Renal cortex interstitium (tissue), 11 donors: ENCODE results near the gene SIMC1. TPM values are rescaled to one million over a fixed set of nuclear protein-coding genes. Genes with fewer than 3 reads are reported as not detected.
"Not testable (repeated sequence)": the region's sequence is repeated elsewhere in the genome, so short reads cannot be mapped to it uniquely, and the experiment has no call there.

ENCODE experiments used
- DNase-seq, 11 donors: peaks; one replicate each; pipeline ENCODE4 v3.0.0-alpha.2; 2013; ENCODE audit warnings: low read depth in 9 of 11, low spot score in 4 of 11; ENCODE audit errors: extremely low read depth in 1 of 11
- polyA plus RNA-seq, 3 donors: library from polyadenylated mRNA; unstranded; fragments of 120-200 nt; gene quantifications; one replicate each; pipeline ENCODE4 v1.2.1, GENCODE V29; 2013; ENCODE audit not compliant: insufficient read length in 3 of 3

The SIMC1 gene
- polyA plus RNA-seq, 3 donors, result 19.5 to 23.9 (median 20.9) TPM

DNA sequence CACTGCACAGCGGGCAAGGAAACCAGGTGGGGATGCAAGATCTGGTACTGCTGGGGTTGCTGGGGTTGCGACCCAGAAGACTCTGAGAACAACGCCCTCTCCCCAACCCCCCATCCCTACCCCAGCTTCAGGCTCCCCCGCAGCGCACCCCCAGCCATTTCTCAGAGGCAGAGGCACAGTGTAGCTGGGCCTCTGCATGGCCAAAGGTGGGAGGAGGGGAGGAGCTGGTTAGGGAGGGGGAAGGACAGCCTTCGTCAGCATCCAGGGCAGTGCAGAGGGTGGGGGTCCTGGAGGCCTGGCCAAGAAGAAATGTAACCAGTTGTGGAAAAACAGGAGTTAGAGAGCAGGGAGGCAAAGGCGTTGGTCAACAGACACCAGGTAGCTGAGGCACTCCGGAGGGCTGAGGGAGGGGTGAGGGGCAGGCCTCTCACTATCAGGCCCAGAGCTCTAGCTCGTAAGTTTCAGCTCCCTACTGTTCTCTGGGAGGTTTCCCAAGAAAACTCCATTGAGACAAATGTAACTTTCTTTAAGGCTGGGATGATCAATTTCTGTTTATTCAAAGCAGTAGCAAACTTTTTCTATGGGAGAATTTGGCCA is 38.3 kb upstream of the SIMC1 start:
- DNase-seq, result not testable (repeated sequence)

DNA sequence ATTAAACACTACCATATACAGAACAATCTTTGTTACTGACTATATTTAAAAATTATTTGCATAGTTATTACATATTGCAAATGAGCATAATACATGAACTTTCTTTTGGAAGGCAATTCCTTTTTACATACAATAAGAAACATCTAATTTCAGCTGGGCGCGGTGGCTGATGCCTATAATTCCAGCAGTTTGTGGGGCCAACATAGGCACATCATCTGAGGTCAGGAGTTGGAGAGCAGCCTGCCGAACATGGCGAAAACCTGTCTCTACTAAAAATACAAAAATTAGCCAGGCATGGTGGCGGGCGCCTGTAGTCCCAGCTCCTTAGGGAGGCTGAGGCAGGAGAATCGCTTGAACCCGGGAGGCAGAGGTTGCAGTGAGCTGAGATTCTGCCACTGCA is 36.4 kb upstream of the SIMC1 start:
- DNase-seq, result no peak

- no peak for DNase-seq
Observed at GRCh38 chr5:176203086-176203485, 35.1 kb upstream of the SIMC1 start.

DNA sequence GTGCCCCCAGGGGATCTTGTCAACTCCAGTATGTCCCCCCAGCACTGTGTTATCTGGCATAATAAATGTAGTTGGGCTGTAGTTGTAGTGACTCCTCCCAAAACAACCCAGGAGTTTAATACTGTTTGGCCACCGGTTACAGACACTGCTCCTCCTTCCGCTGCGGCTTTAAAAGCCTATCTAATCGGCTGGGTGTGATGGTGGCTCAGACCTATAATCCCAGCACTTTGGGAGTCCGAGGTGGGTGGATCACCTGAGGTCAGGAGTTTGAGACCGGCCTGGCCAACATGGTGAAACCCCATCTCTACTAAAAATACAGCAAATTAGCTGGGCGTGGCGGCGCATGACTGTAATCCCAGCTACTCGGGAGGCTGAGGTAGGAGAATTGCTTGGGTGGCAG is 34.7 kb upstream of the SIMC1 start:
- not testable (repeated sequence) for DNase-seq

DNA sequence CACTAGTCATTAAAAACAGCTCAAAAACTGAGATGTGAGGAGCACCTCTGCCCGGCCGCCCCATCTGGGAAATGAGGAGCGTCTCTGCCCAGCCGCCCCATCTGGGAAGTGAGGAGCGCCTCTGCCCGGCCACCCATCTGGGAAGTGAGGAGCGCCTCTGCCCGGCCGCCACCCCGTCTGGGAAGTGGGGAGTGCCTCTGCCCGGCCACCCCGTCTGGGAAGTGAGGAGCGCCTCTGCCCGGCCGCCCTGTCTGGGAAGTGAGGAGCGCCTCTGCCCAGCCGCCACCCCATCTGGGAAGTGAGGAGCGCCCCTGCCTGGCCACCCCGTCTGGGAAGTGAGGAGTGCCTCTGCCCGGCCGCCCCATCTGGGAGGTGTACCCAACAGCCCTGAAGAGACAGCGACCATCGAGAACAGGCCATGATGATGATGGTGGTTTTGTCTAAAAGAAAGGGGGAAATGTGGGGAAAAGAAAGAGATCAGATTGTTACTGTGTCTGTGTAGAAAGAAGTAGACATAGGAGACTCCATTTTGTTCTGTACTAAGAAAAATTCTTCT is 23.7 kb upstream of the SIMC1 start:
- DNase-seq, result not testable (repeated sequence)

DNA sequence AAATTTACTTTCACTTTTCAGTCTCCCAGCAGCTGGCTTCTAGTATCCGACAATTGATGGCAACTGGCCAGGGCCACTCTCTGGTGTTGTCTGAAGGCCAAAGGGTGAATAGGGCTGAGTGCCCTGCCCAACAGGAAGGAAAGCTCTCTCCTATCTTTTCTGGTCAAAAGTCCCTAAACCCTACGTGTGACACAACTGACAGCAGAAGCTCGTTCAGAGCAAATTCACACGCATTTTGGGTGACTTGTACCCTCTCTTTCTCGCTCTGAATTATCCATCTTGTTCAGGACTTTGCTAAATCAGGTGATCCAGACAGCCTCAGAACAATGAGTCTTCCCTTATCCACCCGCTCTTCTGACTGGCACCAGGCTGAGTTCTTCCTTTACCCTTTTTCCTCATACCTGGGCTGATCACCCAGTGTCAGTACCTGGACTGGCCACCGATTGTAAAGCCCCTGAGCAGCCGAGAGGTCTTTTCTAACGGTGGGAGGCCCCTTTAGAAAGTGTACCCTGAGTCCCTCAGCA is 21.8 kb upstream of the SIMC1 start:
- not testable (repeated sequence) for DNase-seq

GRCh38 chr5:176217188-176217729 is 21.0 kb upstream of the SIMC1 start:
- DNase-seq, result not testable (repeated sequence)

DNA sequence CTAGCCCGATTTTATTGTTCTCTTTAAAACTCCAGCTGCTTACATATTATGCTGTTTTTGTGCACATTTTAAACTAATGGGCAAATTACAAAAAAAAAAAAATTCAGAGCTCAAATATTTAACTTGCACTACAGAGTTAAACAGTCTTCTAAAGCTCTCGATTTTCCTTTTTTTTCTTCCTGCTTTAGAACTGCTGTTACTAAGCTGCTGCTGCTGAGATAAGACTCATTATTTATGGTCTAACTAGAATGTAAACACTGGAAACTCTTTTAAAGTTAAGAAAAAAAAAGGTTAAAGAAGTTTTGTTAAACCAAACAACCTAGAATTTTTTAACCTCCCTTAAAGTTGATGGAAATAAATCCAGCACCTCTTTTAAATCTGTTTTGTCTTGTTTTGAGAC is 20.5 kb upstream of the SIMC1 start:
- not testable (repeated sequence) for DNase-seq

GRCh38 chr5:176222006-176222405 is 16.2 kb upstream of the SIMC1 start:
- not testable (repeated sequence) for DNase-seq

DNA sequence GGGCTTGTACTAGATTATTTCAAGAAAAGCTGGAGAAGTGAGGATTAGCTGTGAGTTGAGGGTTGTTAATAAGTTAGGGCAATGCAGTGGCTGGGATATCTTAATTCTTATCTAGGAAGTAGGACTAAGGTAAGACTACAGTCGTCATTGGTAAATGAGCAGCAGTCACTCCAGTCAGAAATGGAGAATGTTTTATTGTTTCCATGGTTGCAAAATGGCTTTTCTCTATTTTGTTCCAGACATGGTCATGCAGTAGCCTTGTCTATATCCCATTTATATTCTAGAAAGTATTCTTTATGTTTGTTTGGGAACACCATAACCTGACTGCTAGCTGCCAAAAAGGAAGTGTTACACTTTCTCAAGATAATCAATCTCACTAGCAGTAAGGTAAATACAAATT is 9.9 kb upstream of the SIMC1 start:
- DNase-seq, result not testable (repeated sequence)

- not testable (repeated sequence) for DNase-seq
Observed at GRCh38 chr5:176233253-176233652, 5.0 kb upstream of the SIMC1 start.

- DNase-seq, result peak in 8 of 11 donors; percentile 6 to 32 (median 20)
Observed at GRCh38 chr5:176235155-176235554, 3.1 kb upstream of the SIMC1 start.

GRCh38 chr5:176238645-176239283 is 540 bp downstream of the SIMC1 start:
- not testable (repeated sequence) for DNase-seq

DNA sequence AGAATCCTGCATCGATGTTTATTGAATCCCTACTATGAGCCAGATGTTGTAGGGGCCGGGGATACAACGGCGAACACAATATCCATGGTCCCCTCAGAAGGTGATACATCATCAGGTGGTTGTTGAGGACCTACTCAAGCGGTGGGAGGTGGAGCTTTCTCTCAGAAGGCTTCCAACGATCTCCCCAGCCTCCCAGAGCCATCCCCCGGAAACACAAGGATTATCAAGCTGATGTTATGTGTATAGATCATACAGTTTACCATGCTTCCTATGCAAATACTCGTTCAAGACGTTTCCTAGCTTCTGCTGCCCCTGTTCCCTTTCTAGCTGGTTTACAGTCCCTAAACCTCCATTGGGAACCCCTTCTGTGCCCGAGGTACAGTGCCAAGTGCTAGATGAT is 1.1 kb downstream of the SIMC1 start:
- DNase-seq, result not testable (repeated sequence)

GRCh38 chr5:176244318-176244717 is 6.1 kb downstream of the SIMC1 start:
- DNase-seq, result not testable (repeated sequence)

GRCh38 chr5:176245074-176245473 is 6.8 kb downstream of the SIMC1 start:
- DNase-seq, result not testable (repeated sequence)

GRCh38 chr5:176245489-176245888 is 7.3 kb downstream of the SIMC1 start:
- not testable (repeated sequence) for DNase-seq

GRCh38 chr5:176250691-176251090 is 12.5 kb downstream of the SIMC1 start:
- not testable (repeated sequence) for DNase-seq

- not testable (repeated sequence) for DNase-seq
Observed at GRCh38 chr5:176252171-176252570, 13.9 kb downstream of the SIMC1 start.
